H9 (cell line): ENCODE data around the gene CCNF. TPM values are rescaled to one million over a fixed set of nuclear protein-coding genes. Genes with fewer than 3 reads are reported as not detected.

Experiments
- DNase-seq: peaks from one replicate; pipeline ENCODE4 v3.0.0-alpha.2; 2017
- H2AFZ ChIP-seq: one replicate; pipeline ENCODE4 v1.6.1; 2013; ENCODE audit warnings: mild to moderate bottlenecking, low read length, control low read depth, moderate library complexity
- H2AK5ac ChIP-seq: 2 replicates; pipeline ENCODE4 v1.6.1; 2013; ENCODE audit warnings: low read length, control low read depth, mixed read lengths; ENCODE audit not compliant: insufficient read length
- H2BK120ac ChIP-seq: one replicate; pipeline ENCODE4 v1.6.1; 2013; ENCODE audit warnings: low read depth, mild to moderate bottlenecking, low read length, control low read depth, inconsistent platforms; ENCODE audit not compliant: poor library complexity, severe bottlenecking
- H2BK12ac ChIP-seq: 2 replicates; pipeline ENCODE4 v1.6.1; 2013; ENCODE audit warnings: low read length, control low read depth, mixed read lengths, low read depth; ENCODE audit not compliant: insufficient read length
- H2BK15ac ChIP-seq: 2 replicates; pipeline ENCODE4 v1.6.1; 2013; ENCODE audit warnings: low read depth, low read length, control low read depth
- H2BK20ac ChIP-seq: one replicate; pipeline ENCODE4 v1.6.1; 2013; ENCODE audit warnings: low read depth, mild to moderate bottlenecking, low read length, control low read depth, inconsistent platforms; ENCODE audit not compliant: poor library complexity, severe bottlenecking
- H2BK5ac ChIP-seq: 2 replicates; pipeline ENCODE4 v1.6.1; 2013; ENCODE audit warnings: low read length, control low read depth, mixed read lengths; ENCODE audit not compliant: insufficient read length
- H3K14ac ChIP-seq: 2 replicates; pipeline ENCODE4 v1.6.1; 2013; ENCODE audit warnings: low read length, control low read depth; ENCODE audit not compliant: insufficient read depth
- H3K18ac ChIP-seq: 2 replicates; pipeline ENCODE4 v1.6.1; 2013; ENCODE audit warnings: low read depth, mild to moderate bottlenecking, mixed read lengths, low read length, control low read depth; ENCODE audit not compliant: insufficient read length
- H3K23ac ChIP-seq: 2 replicates; pipeline ENCODE4 v1.6.1; 2013; ENCODE audit warnings: low read length, control low read depth, mixed read lengths, low read depth; ENCODE audit not compliant: insufficient read length
- H3K23me2 ChIP-seq: 2 replicates; pipeline ENCODE4 v1.6.1; 2013; ENCODE audit warnings: low read depth, mild to moderate bottlenecking, mixed read lengths, low read length, control low read depth; ENCODE audit not compliant: insufficient read length, poor library complexity, severe bottlenecking
- H3K27ac ChIP-seq: 2 replicates; pipeline ENCODE4 v1.5.1; 2013; ENCODE audit warnings: low read length, control low read depth, mixed read lengths, low read depth; ENCODE audit not compliant: insufficient read length
- H3K27me3 ChIP-seq: 2 replicates; pipeline ENCODE4 v1.6.1; 2013; ENCODE audit warnings: low read length, control low read depth, inconsistent platforms; ENCODE audit not compliant: insufficient read depth
- H3K4ac ChIP-seq: 2 replicates; pipeline ENCODE4 v1.6.1; 2013; ENCODE audit warnings: low read depth, mild to moderate bottlenecking, control low read depth, inconsistent platforms, low read length, moderate library complexity
- H3K4me1 ChIP-seq: 2 replicates; pipeline ENCODE4 v1.6.1; 2013; ENCODE audit warnings: low read length, control low read depth, inconsistent platforms; ENCODE audit not compliant: insufficient read depth
- H3K4me2 ChIP-seq: 2 replicates; pipeline ENCODE4 v1.6.1; 2013; ENCODE audit warnings: low read length, control low read depth, mixed read lengths; ENCODE audit not compliant: insufficient read length, insufficient read depth
- H3K56ac ChIP-seq: 2 replicates; pipeline ENCODE4 v1.6.1; 2013; ENCODE audit warnings: low read depth, mild to moderate bottlenecking, mixed read lengths, low read length, control low read depth; ENCODE audit not compliant: insufficient read length
- H3K79me1 ChIP-seq: 2 replicates; pipeline ENCODE4 v1.6.1; 2013; ENCODE audit warnings: low read depth, mild to moderate bottlenecking, moderate library complexity, low read length, control low read depth, inconsistent platforms; ENCODE audit not compliant: insufficient read depth, poor library complexity, severe bottlenecking
- H3K79me2 ChIP-seq: 2 replicates; pipeline ENCODE4 v1.6.1; 2013; ENCODE audit warnings: low read length, control low read depth, inconsistent platforms; ENCODE audit not compliant: insufficient read depth
- H3K9ac ChIP-seq: 2 replicates; pipeline ENCODE4 v1.6.1; 2013; ENCODE audit warnings: low read length, control low read depth, mixed read lengths; ENCODE audit not compliant: insufficient read length; ENCODE audit errors: extremely low read depth
- H3K9me3 ChIP-seq: one replicate; pipeline ENCODE4 v1.6.1; 2013; ENCODE audit warnings: low read depth, low read length, inconsistent platforms; ENCODE audit not compliant: control insufficient read depth
- H3T11ph ChIP-seq: one replicate; pipeline ENCODE4 v1.6.1; 2013; ENCODE audit warnings: mild to moderate bottlenecking, low read length, control low read depth, inconsistent platforms
- H4K20me1 ChIP-seq: one replicate; pipeline ENCODE4 v1.6.1; 2013; ENCODE audit not compliant: control insufficient read depth, insufficient read length, insufficient read depth
- H4K5ac ChIP-seq: 2 replicates; pipeline ENCODE4 v1.6.1; 2013; ENCODE audit warnings: low read depth, mild to moderate bottlenecking, mixed read lengths, low read length, control low read depth; ENCODE audit not compliant: insufficient read length
- H4K8ac ChIP-seq: replicated peaks from 2 replicates; pipeline ENCODE4 v1.6.1; 2013; ENCODE audit warnings: low read length, control low read depth, mixed read lengths, low read depth; ENCODE audit not compliant: insufficient read length
- H4K91ac ChIP-seq: 2 replicates; pipeline ENCODE4 v1.6.1; 2013; ENCODE audit warnings: low read depth, mild to moderate bottlenecking, moderate library complexity, mixed read lengths, low read length, control low read depth; ENCODE audit not compliant: insufficient read length
- H3K27ac Mint-ChIP-seq, 3 experiments: 2 replicates in 2 of 3; 3 replicates in 1 of 3; pipeline ENCODE4 v1.8.0; 2020 to 2021; ENCODE audit warnings: mixed read lengths in 3 of 3, mild to moderate bottlenecking in 1 of 3, moderate library complexity in 1 of 3
- H3K27me3 Mint-ChIP-seq: 2 replicates; pipeline ENCODE4 v1.8.0; 2021; ENCODE audit warnings: low read depth, mild to moderate bottlenecking, moderate library complexity, mixed read lengths
- H3K36me3 Mint-ChIP-seq, 3 experiments: 2 replicates in 2 of 3; 3 replicates in 1 of 3; pipeline ENCODE4 v1.8.0; 2020 to 2021; ENCODE audit warnings: low read depth in 3 of 3, mixed read lengths in 3 of 3; ENCODE audit not compliant: insufficient read depth in 1 of 3
- H3K4me1 Mint-ChIP-seq, 2 experiments: 2 replicates each; pipeline ENCODE4 v1.8.0; 2020; ENCODE audit warnings: mixed read lengths in 2 of 2
- H3K4me3 Mint-ChIP-seq, 2 experiments: 2 replicates in 1 of 2; 3 replicates in 1 of 2; pipeline ENCODE4 v1.8.0; 2020 to 2021; ENCODE audit warnings: mild to moderate bottlenecking in 2 of 2, mixed read lengths in 2 of 2, moderate library complexity in 1 of 2
- H3K9me3 Mint-ChIP-seq, 2 experiments: 2 replicates in 1 of 2; 3 replicates in 1 of 2; pipeline ENCODE4 v1.8.0; 2020; ENCODE audit warnings: mild to moderate bottlenecking in 2 of 2, mixed read lengths in 2 of 2, moderate library complexity in 1 of 2
- CTCF ChIP-seq: fragments of 200-600 bp; sonication (generic); conservative IDR thresholded peaks from 3 replicates; pipeline ENCODE4 v1.8.0; 2021; ENCODE audit warnings: antibody characterized with exemption, mild to moderate bottlenecking
- WGBS: extraction: QIAGEN DNeasy Blood & Tissue Kit; methylation state at CpG from one replicate; pipeline ENCODE4 v1.1.7; 2013; ENCODE audit warnings: missing lambda C conversion rate, low lambda C conversion rate, mixed read lengths; ENCODE audit not compliant: insufficient read length; ENCODE audit errors: extremely low coverage; 5-methylcytosine and 5-hydroxymethylcytosine counted together
- total RNA-seq: library from RNA; stranded (reverse); gene quantifications from 2 replicates; pipeline ENCODE4 v1.2.1, GENCODE V29; 2021

CCNF gene
- total RNA-seq, 1 experiment from 2014 or later = 61.6 TPM

- H2BK20ac ChIP-seq = no peak overlapping the region
- no peak overlapping the region for H2AK5ac ChIP-seq
- H4K20me1 ChIP-seq = no peaks in the 10 kb centered on the region
- no peak overlapping the region for H3K4me2 ChIP-seq
- no peaks in the 10 kb centered on the region for H3K27me3 Mint-ChIP-seq
- no peaks in the 10 kb centered on the region for H3K79me1 ChIP-seq
- H3T11ph ChIP-seq = no peak overlapping the region
- TF ChIP-seq CTCF = no peak
- no peaks in the 10 kb centered on the region for H3K79me2 ChIP-seq
- WGBS = no CpG with 5 or more reads among the region's 23 CpGs
- H3K4me1 ChIP-seq = no peaks in the 10 kb centered on the region
- no peak overlapping the region for H4K8ac ChIP-seq
- no peak overlapping the region for H3K27ac Mint-ChIP-seq
- H3K56ac ChIP-seq = no peak overlapping the region
- H2BK120ac ChIP-seq = no peak overlapping the region
- no peaks in the 10 kb centered on the region for H3K9me3 Mint-ChIP-seq
- H3K4me1 Mint-ChIP-seq = peaks cover 6 to 9% of the 10 kb centered on the region in 2 experiments
- H3K18ac ChIP-seq = no peak overlapping the region
- H4K5ac ChIP-seq = no peak overlapping the region
- no peak for DNase-seq
- no peak overlapping the region for H4K91ac ChIP-seq
- no peak overlapping the region for H2BK15ac ChIP-seq
- no peak overlapping the region for H3K27ac ChIP-seq
- H3K4me3 Mint-ChIP-seq = no peak overlapping the region
- no peaks in the 10 kb centered on the region for H3K27me3 ChIP-seq
- H2BK12ac ChIP-seq = no peak overlapping the region
- H3K4ac ChIP-seq = no peak overlapping the region
- H2AFZ ChIP-seq = no peak overlapping the region
- no peak overlapping the region for H2BK5ac ChIP-seq
- no peak overlapping the region for H3K9ac ChIP-seq
- H3K14ac ChIP-seq = no peak overlapping the region
- no peaks in the 10 kb centered on the region for H3K23me2 ChIP-seq
- no peaks in the 10 kb centered on the region for H3K9me3 ChIP-seq
- no peaks in the 10 kb centered on the region for H3K36me3 Mint-ChIP-seq
- H3K23ac ChIP-seq = no peak overlapping the region
These were observed 61.2 kb downstream of the CCNF start for GRCh38 chr16:2490190-2491105.
